Activated naive CD8-positive, alpha-beta T cell treated with anti-CD3 and anti-CD28 coated beads, Interleukin-2, amount 50 U/mL, for 24 hours (primary cell): Measurements from ENCODE around the gene TPCN1.
A peak's percentile ranks its signal among the peaks of the same experiment; 100 is the strongest.

ENCODE experiments used
- ATAC-seq: fragments of 150-1000 bp; cut with Tn5 transposase; one replicate; pipeline ENCODE4 v1.10.0; 2021
- DNase-seq: peaks from one replicate; pipeline ENCODE4 v3.0.0; 2021
- H3K27ac Mint-ChIP-seq: one replicate; pipeline ENCODE4 v1.8.0; 2021; ENCODE audit warnings: mild to moderate bottlenecking, mixed read lengths
- H3K27me3 Mint-ChIP-seq: one replicate; pipeline ENCODE4 v1.8.0; 2021; ENCODE audit warnings: mixed read lengths
- H3K36me3 Mint-ChIP-seq: one replicate; pipeline ENCODE4 v1.8.0; 2021; ENCODE audit warnings: low read depth, mixed read lengths
- H3K4me1 Mint-ChIP-seq: one replicate; pipeline ENCODE4 v1.8.0; 2021; ENCODE audit warnings: mixed read lengths
- H3K4me3 Mint-ChIP-seq: one replicate; pipeline ENCODE4 v1.8.0; 2021; ENCODE audit warnings: mild to moderate bottlenecking, moderate library complexity, mixed read lengths
- H3K9me3 Mint-ChIP-seq: one replicate; pipeline ENCODE4 v1.8.0; 2021; ENCODE audit warnings: mixed read lengths

Gene TPCN1

DNA sequence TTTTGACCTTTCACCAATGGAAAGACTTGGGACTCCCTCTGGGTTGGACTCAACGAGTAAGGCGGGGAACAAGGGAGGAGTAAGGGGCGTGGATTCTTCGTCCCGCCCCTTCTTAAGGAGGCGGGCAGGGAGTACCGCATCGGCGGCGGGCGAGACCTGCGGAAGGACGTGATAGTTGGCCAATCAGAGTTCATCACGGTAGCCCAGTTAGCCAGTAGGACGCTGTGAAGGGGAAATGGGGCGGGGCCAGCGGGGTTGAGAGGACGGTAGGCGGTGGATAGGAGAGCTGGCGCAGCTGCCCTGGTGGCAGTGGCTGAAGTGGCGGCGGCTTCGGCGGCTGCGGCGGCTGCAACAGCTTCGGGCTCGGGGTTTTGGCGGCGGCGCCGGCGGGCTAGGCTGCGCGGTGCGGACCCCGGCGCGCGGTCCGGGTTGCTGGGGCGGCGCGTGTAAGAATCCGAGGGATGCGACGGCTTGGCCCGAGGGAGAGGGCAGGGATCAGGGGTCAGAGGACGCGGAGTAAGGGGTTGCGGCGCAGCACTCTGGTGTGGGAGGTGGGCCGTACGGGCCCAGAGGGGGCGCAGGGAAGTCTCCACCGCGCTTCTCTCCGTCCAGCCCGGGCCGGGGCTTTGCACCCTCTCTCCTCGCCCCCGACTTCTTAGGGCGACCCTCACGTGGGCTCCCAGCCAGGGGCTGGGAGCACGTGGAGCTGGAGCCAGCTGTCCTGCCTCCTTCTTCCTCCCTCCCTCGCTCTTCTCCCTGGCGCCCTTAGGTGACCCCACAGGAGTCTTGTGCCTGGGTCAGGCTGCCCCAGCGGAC, at the start of gene TPCN1:
Gene TPCN1, plus strand, starts transcription at position 284 of the 816 bp plus-strand sequence. CDS start 5,389 bp downstream, outside the sequence.
- H3K4me1 Mint-ChIP-seq = peaks cover 39% of the 10 kb centered on the region
- peak; percentile 99 for DNase-seq

DNA sequence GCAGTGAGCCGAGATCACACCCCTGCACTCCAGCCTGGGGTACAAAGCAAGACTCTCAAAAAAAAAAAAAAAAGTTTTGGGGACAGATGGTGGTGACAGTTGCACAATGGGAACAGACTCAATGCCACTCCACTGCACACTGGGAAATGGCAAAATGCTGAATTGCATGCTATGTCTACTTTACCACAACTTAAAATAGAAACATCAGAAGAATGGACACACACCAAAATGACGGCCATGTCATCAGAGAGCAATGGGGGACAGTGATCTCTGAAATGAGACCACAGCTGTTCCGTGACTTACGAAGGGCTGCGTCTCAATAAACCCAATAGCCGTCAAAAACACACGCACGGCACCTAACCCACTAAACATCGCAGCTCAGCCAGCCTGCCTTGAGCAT, 49.7 kb upstream of the TPCN1 start:
- H3K36me3 Mint-ChIP-seq = peaks cover 56% of the 10 kb centered on the region
- no peak overlapping the region for H3K27ac Mint-ChIP-seq

More for the DNA sequence above, at the start of gene TPCN1:
- Mint-ChIP-seq H3K27ac (peak within 1 kb of the TSS; percentile 94), H3K27me3 (no peaks in the 10 kb centered on the region), H3K36me3 (peaks cover 4% of the 10 kb centered on the region), H3K9me3 (no peaks in the 10 kb centered on the region), H3K4me3 (peak within 1 kb of the TSS; percentile 94)
- ATAC-seq = peak; percentile 97

DNA sequence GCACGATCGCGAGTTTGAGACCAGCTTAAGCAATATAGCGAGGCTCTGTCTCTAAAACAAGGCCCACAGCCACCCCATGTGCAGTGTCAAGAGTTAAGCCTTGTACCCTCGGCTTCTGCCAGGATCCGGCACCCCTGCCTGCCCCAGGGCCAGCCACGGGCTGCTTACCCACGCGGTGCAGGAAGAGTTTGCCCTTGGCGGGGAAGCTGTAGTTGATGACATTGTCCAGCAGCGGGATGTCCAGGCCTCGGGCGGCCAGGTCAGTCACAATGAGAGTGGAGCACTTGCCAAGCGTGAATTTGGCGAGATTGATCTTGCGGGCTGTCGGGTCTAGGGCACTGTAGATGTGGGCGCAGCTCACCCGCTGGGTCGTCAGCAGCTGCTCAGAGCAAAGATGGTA, 49.1 kb upstream of the TPCN1 start:
- DNase-seq (no peak), ATAC-seq (no peak)
- Mint-ChIP-seq H3K27me3 (no peaks in the 10 kb centered on the region), H3K4me3 (no peak overlapping the region), H3K36me3 (peaks cover 59% of the 10 kb centered on the region), H3K4me1 (peaks cover 7% of the 10 kb centered on the region), H3K9me3 (no peaks in the 10 kb centered on the region), H3K27ac (no peak overlapping the region)

More for the DNA sequence above, 49.7 kb upstream of the TPCN1 start:
- Mint-ChIP-seq H3K4me3 (no peak overlapping the region), H3K4me1 (peaks cover 7% of the 10 kb centered on the region), H3K27me3 (no peaks in the 10 kb centered on the region), H3K9me3 (no peaks in the 10 kb centered on the region)
- ATAC-seq = no peak
- no peak for DNase-seq

- no peak for ATAC-seq
- no peak overlapping the region for H3K4me3 Mint-ChIP-seq
- H3K9me3 Mint-ChIP-seq = no peaks in the 10 kb centered on the region
- peaks cover 7% of the 10 kb centered on the region for H3K4me1 Mint-ChIP-seq
- no peaks in the 10 kb centered on the region for H3K27me3 Mint-ChIP-seq
- no peak for DNase-seq
- peaks cover 69% of the 10 kb centered on the region for H3K36me3 Mint-ChIP-seq
- no peak overlapping the region for H3K27ac Mint-ChIP-seq
Measured at GRCh38 chr12:113173081-113173698, 48.1 kb upstream of the TPCN1 start.

DNA sequence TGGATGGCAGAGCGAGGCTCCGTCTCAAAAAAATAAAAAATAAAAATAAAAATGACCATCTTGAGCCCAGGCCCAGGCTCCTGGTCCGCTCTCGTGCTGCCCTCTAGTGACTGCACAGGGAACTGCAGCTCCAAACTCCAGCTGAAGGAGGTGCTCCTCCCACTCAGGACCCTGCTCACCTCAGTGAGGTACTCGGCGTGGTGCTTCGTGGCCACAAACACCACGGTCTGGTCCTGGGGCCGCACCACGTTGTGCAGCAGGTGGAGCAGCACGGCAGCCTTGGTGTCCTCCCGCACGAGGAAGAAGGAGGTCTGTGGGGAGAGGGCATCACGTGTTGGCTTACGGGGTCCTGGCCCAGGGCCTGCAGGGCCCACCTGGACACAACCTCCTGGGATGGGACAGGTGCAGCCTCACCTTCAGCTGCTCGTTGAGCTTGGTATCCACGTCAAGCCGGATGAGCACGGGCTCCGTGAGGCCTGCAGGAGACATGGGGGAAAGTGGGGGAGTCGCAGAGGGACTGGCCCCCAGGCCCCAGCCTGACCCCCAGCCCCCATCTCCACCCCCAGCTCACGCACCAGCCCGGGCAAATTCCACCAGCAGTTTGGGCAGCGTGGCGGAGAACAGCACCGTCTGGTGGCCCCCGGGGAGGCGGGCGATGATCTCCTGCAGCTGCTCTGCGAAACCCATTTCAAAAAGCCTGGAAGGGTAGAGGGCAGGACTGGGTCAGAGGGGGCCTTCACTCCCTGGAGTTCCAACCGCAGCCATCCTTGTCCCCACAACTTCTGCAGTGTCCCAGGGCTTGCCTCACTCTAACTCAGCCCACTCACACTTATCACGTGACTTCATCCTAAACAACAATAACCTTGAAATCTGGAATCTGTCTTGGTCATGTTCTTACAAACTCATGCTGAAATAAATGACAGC, 46.5 kb upstream of the TPCN1 start:
- no peaks in the 10 kb centered on the region for H3K27me3 Mint-ChIP-seq
- H3K4me1 Mint-ChIP-seq = peaks cover 7% of the 10 kb centered on the region
- ATAC-seq (peak; percentile 87), DNase-seq (peak; percentile 87)
- H3K36me3 Mint-ChIP-seq = peaks cover 73% of the 10 kb centered on the region
- no peak overlapping the region for H3K4me3 Mint-ChIP-seq
- no peaks in the 10 kb centered on the region for H3K9me3 Mint-ChIP-seq
- H3K27ac Mint-ChIP-seq = no peak overlapping the region

DNA sequence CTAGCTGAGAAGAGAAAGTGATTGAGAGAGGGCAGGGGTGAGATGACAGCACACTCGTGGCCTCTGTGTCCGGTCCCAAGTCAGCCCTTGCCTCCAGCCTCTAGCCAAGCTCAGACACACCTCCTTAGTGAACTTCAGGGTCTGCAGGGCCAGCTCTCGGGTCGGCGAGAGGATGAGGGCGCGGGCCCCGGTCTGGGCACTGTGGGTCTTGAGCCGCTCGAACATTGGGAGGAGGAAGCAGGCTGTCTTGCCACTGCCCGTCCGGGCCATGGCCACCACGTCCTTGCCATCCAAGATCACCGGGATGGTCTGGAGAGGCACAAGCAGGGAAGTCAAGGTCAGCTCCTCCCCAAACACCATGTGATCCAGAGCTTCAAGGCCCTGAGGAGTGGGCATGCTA, 42.2 kb upstream of the TPCN1 start:
- DNase-seq = no peak
- Mint-ChIP-seq H3K36me3 (peaks cover 57% of the 10 kb centered on the region), H3K9me3 (no peaks in the 10 kb centered on the region), H3K27ac (no peak overlapping the region), H3K4me3 (no peak overlapping the region), H3K27me3 (no peaks in the 10 kb centered on the region), H3K4me1 (peaks cover 18% of the 10 kb centered on the region)
- ATAC-seq = no peak

- Mint-ChIP-seq H3K4me3 (no peak overlapping the region), H3K9me3 (no peaks in the 10 kb centered on the region), H3K36me3 (peaks cover 51% of the 10 kb centered on the region), H3K27me3 (no peaks in the 10 kb centered on the region), H3K4me1 (peaks cover 21% of the 10 kb centered on the region), H3K27ac (no peak overlapping the region)
- DNase-seq (no peak), ATAC-seq (no peak)
Measured at GRCh38 chr12:113180333-113180732, 40.9 kb upstream of the TPCN1 start.

DNA sequence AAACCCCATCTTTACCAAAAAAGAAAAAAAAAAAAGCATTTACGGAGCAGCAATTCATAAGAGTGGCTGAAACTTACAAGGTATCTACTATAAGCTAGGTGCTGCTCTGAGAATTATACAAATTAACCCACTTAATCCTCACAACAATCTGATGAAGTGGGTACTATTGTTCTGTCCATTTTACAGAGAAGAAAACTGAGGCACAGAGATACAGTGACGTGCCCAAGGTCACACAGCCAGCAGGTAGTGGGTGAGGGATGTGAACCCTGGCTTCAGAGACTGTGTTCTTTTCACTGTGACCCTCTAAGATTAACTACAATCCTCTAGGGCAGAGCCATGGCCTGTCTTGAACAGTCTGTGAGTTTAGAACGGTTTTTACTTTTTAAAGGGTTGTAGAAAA, 39.3 kb upstream of the TPCN1 start:
- no peak for DNase-seq
- Mint-ChIP-seq H3K27ac (no peak overlapping the region), H3K36me3 (peaks cover 50% of the 10 kb centered on the region), H3K9me3 (no peaks in the 10 kb centered on the region), H3K4me1 (peaks cover 31% of the 10 kb centered on the region), H3K27me3 (no peaks in the 10 kb centered on the region), H3K4me3 (no peak overlapping the region)
- no peak for ATAC-seq

DNA sequence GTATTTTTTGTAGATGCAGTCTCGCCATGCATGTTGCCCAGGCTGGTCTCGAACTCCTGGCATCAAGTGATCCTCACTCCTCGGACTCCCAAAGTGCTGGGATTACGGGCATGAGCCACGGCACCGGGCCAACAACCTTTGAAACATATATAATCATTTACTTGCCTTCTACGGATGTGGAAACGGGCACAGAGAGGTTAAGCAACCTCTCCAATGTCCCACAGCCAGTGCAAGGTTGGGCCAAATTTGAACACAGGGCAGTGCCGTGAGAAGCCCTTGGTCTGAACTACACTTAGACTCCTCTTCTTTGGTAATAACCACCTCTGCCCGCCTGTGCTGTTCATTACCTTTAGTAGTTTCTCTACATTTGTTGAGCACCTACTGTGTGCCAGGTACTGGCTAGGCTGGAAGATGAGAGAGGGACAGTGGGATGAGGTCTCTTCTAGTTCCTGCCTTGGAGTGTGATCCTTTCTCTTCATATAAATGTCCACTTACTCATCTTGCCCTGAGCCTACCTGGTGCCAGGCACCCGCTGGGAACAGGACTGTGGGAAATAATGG, 38.2 kb upstream of the TPCN1 start:
- peak overlapping the region; percentile 98 for H3K4me3 Mint-ChIP-seq
- ATAC-seq (no peak), DNase-seq (no peak)
- no peaks in the 10 kb centered on the region for H3K9me3 Mint-ChIP-seq
- no peaks in the 10 kb centered on the region for H3K27me3 Mint-ChIP-seq
- peak overlapping the region; percentile 96 for H3K27ac Mint-ChIP-seq
- peaks cover 45% of the 10 kb centered on the region for H3K36me3 Mint-ChIP-seq
- peaks cover 40% of the 10 kb centered on the region for H3K4me1 Mint-ChIP-seq

DNA sequence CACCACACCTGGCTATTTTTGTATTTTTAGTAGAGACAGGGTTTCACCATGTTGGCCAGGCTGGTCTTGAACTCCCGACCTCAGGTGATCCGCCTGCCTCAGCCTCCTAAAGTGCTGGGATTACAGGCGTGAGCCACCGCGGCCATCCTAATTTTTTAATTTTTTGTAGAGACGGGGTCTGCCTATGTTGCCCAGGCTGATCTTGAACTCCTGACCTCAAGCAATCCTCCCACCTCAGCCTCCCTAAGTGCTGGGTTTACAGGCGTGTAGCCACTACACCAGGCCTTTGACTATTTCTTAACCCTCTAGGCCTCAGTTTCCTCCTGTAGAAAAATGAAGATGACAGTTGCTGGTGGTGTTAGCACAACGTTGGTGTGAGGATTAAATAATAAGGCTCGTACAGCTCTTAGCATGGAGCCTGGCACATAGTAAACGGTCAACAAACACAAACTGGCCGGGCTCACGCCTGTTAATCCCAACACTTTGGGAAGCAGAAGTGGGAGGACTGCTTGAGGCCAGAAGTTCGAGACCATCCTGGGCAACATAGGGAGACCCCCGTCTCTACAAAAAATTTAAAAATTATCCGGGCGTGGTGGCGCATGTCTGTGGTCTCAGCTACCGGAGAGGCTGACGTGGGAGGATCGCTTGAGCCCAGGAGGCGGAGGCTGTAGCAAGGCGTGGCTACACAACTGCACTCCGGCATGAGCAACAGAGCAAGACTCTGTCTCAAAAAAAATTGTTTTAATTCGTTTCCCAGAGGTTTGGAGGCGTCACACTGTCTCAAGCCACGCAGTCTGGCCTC, 37.0 kb upstream of the TPCN1 start:
- no peak for DNase-seq
- no peaks in the 10 kb centered on the region for H3K27me3 Mint-ChIP-seq
- peaks cover 40% of the 10 kb centered on the region for H3K36me3 Mint-ChIP-seq
- H3K4me3 Mint-ChIP-seq = peak overlapping the region; percentile 98
- no peaks in the 10 kb centered on the region for H3K9me3 Mint-ChIP-seq
- peaks cover 47% of the 10 kb centered on the region for H3K4me1 Mint-ChIP-seq
- H3K27ac Mint-ChIP-seq = peak overlapping the region; percentile 96
- peak; percentile 70 for ATAC-seq

GRCh38 chr12:113184900-113185179, 36.4 kb upstream of the TPCN1 start:
- H3K4me3 Mint-ChIP-seq = peak overlapping the region; percentile 98
- H3K36me3 Mint-ChIP-seq = peaks cover 38% of the 10 kb centered on the region
- no peaks in the 10 kb centered on the region for H3K27me3 Mint-ChIP-seq
- DNase-seq (peak; percentile 88), ATAC-seq (peak; percentile 88)
- peaks cover 48% of the 10 kb centered on the region for H3K4me1 Mint-ChIP-seq
- peak overlapping the region; percentile 96 for H3K27ac Mint-ChIP-seq
- H3K9me3 Mint-ChIP-seq = no peaks in the 10 kb centered on the region

GRCh38 chr12:113185180-113186032, 35.9 kb upstream of the TPCN1 start, which contains the start of the genes DDX54 and RITA1:
DDX54 (minus strand) TSS chr12:113185478; CDS start chr12:113185451, 27 bp downstream.
RITA1 (plus strand) TSS chr12:113185721; CDS start chr12:113186747, 1,026 bp downstream.
- ATAC-seq = peak; percentile 62
- Mint-ChIP-seq H3K27ac (peak within 1 kb of the TSS; percentile 96), H3K4me3 (peak within 1 kb of the TSS; percentile 98), H3K36me3 (peaks cover 33% of the 10 kb centered on the region), H3K9me3 (no peaks in the 10 kb centered on the region), H3K4me1 (peaks cover 48% of the 10 kb centered on the region), H3K27me3 (no peaks in the 10 kb centered on the region)
- DNase-seq = peak; percentile 86

- peak overlapping the region; percentile 98 for H3K4me3 Mint-ChIP-seq
- H3K4me1 Mint-ChIP-seq = peaks cover 48% of the 10 kb centered on the region
- peaks cover 32% of the 10 kb centered on the region for H3K36me3 Mint-ChIP-seq
- no peaks in the 10 kb centered on the region for H3K9me3 Mint-ChIP-seq
- ATAC-seq (no peak), DNase-seq (no peak)
- peak overlapping the region; percentile 96 for H3K27ac Mint-ChIP-seq
- H3K27me3 Mint-ChIP-seq = no peaks in the 10 kb centered on the region
Measured at GRCh38 chr12:113186033-113186365, 35.3 kb upstream of the TPCN1 start.
